SK-N-SH (cell line): ENCODE measurements around the gene RPS27L.

Experiments used
- CTCF ChIP-seq: fragments of 200-600 bp; sonication (generic); IDR thresholded peaks from 2 replicates; pipeline ENCODE4 v1.6.1; 2017; ENCODE audit warnings: antibody characterized with exemption, mild to moderate bottlenecking, moderate library complexity
- FOXM1 ChIP-seq: IDR thresholded peaks from 2 replicates; pipeline ENCODE4 v1.4.0; 2012; ENCODE audit warnings: low read depth, mild to moderate bottlenecking
- GABPA ChIP-seq: IDR thresholded peaks from 2 replicates; pipeline ENCODE4 v1.4.0; 2012; ENCODE audit warnings: low read depth, mild to moderate bottlenecking
- GATA2 ChIP-seq: sonication (generic); formaldehyde crosslinking; IDR thresholded peaks from 2 replicates; pipeline ENCODE4 v1.5.0; 2020; ENCODE audit warnings: mild to moderate bottlenecking, missing genetic modification reagents
- POLR2AphosphoS5 ChIP-seq: IDR thresholded peaks from 2 replicates; pipeline ENCODE4 v1.6.1; 2012; ENCODE audit warnings: low read depth, low read length
- RCOR1 ChIP-seq: fragments of 150-350 bp; IDR thresholded peaks from 2 replicates; pipeline ENCODE4 v1.6.1; 2017; ENCODE audit warnings: antibody characterized with exemption, low read length
- RFX5 ChIP-seq: IDR thresholded peaks from 2 replicates; pipeline ENCODE4 v1.6.1; 2012; ENCODE audit warnings: mild to moderate bottlenecking, improper control_type of control experiment, low read length
- SIN3A ChIP-seq: IDR thresholded peaks from 2 replicates; pipeline ENCODE4 v1.6.1; 2012; ENCODE audit warnings: low read depth, mild to moderate bottlenecking, low read length, moderate library complexity, borderline replicate concordance
- TAF1 ChIP-seq: IDR thresholded peaks from 2 replicates; pipeline ENCODE4 v1.6.1; 2012; ENCODE audit warnings: low read depth, mild to moderate bottlenecking, low read length, moderate library complexity, borderline replicate concordance
- ZBTB33 ChIP-seq: IDR thresholded peaks from 2 replicates; pipeline ENCODE4 v1.4.0; 2012; ENCODE audit warnings: low read depth, borderline replicate concordance
- TF ChIP-seq, protein P1 (sequence below): IDR thresholded peaks from 2 replicates; pipeline ENCODE4 v1.4.0; 2012; ENCODE audit warnings: low read depth
- TF ChIP-seq, protein P2 (sequence below): IDR thresholded peaks from 2 replicates; pipeline ENCODE4 v1.6.1; 2012; ENCODE audit warnings: mild to moderate bottlenecking, low read depth, low read length, moderate library complexity

DNA sequence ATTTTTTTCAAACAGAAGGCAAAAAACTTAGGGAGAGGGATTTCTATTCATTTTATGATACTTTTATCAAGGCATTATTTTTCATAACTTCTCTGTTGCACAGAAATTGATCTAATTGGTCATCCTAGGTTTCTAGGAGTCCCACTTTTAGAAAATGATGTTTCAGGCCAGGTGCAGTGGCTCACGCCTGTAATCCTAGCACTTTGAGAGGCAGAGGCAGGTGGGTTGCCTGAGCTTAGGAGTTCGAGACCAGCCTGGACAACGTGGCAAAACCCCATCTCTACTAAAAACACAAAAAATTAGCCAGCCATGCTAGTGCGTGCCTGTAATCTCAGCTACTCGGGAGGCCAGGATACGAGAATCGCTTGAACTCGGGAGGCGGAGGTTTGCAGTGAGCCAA, 32.8 kb downstream of the RPS27L start:
- TF ChIP-seq CTCF = no peak
- TF ChIP-seq RFX5 = no peak
- TF ChIP-seq, protein P1, sequence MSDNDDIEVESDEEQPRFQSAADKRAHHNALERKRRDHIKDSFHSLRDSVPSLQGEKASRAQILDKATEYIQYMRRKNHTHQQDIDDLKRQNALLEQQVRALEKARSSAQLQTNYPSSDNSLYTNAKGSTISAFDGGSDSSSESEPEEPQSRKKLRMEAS = no peak
- TF ChIP-seq RCOR1 = no peak
- TF ChIP-seq, protein P2, sequence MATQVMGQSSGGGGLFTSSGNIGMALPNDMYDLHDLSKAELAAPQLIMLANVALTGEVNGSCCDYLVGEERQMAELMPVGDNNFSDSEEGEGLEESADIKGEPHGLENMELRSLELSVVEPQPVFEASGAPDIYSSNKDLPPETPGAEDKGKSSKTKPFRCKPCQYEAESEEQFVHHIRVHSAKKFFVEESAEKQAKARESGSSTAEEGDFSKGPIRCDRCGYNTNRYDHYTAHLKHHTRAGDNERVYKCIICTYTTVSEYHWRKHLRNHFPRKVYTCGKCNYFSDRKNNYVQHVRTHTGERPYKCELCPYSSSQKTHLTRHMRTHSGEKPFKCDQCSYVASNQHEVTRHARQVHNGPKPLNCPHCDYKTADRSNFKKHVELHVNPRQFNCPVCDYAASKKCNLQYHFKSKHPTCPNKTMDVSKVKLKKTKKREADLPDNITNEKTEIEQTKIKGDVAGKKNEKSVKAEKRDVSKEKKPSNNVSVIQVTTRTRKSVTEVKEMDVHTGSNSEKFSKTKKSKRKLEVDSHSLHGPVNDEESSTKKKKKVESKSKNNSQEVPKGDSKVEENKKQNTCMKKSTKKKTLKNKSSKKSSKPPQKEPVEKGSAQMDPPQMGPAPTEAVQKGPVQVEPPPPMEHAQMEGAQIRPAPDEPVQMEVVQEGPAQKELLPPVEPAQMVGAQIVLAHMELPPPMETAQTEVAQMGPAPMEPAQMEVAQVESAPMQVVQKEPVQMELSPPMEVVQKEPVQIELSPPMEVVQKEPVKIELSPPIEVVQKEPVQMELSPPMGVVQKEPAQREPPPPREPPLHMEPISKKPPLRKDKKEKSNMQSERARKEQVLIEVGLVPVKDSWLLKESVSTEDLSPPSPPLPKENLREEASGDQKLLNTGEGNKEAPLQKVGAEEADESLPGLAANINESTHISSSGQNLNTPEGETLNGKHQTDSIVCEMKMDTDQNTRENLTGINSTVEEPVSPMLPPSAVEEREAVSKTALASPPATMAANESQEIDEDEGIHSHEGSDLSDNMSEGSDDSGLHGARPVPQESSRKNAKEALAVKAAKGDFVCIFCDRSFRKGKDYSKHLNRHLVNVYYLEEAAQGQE = no peak
- no peak for TF ChIP-seq TAF1
- TF ChIP-seq ZBTB33 = no peak
- TF ChIP-seq FOXM1 = no peak
- TF ChIP-seq SIN3A = no peak
- no peak for TF ChIP-seq GABPA
- TF ChIP-seq GATA2 (CRISPR knock-in tag) = no peak
- no peak for TF ChIP-seq POLR2AphosphoS5
